ENCODE data around the gene SLC1A2.

GRCh38 chr11:35208795-35209194 lies 210.6 kb downstream of the SLC1A2 start:
- TF ChIP-seq, protein P1, sequence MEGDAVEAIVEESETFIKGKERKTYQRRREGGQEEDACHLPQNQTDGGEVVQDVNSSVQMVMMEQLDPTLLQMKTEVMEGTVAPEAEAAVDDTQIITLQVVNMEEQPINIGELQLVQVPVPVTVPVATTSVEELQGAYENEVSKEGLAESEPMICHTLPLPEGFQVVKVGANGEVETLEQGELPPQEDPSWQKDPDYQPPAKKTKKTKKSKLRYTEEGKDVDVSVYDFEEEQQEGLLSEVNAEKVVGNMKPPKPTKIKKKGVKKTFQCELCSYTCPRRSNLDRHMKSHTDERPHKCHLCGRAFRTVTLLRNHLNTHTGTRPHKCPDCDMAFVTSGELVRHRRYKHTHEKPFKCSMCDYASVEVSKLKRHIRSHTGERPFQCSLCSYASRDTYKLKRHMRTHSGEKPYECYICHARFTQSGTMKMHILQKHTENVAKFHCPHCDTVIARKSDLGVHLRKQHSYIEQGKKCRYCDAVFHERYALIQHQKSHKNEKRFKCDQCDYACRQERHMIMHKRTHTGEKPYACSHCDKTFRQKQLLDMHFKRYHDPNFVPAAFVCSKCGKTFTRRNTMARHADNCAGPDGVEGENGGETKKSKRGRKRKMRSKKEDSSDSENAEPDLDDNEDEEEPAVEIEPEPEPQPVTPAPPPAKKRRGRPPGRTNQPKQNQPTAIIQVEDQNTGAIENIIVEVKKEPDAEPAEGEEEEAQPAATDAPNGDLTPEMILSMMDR (IDR thresholded peaks at IDR 0.05; ENCODE audit: insufficient read depth, low read length, poor library complexity, severe bottlenecking), result no peak
- TF ChIP-seq EZH2phosphoT487 (conservative IDR thresholded peaks at IDR 0.05; ENCODE audit: low read length), result no peak
